Measurements from ENCODE around the gene ADAMTS12. TPM values are rescaled to one million over a fixed set of nuclear protein-coding genes. Genes with fewer than 3 reads are reported as not detected.

ADAMTS12 gene
- polyA plus RNA-seq, 1 donor from 2014 or later, result 0.07 TPM

GRCh38 chr5:33794550-33795181, 97.1 kb downstream of the ADAMTS12 start:
- H3K27ac ChIP-seq (ENCODE audit: low read length), result no peak overlapping the region
- H3K4me3 ChIP-seq (ENCODE audit: low read length), result no peak overlapping the region
- H2AFZ ChIP-seq (ENCODE audit: low read depth, low read length), result no peak overlapping the region
- H3K9me2 ChIP-seq (ENCODE audit: insufficient read depth, low read length), result no peaks in the 10 kb centered on the region
- no peaks in the 10 kb centered on the region for H4K20me1 ChIP-seq (ENCODE audit: insufficient read depth)
- no peaks in the 10 kb centered on the region for H3K36me3 ChIP-seq (ENCODE audit: insufficient read depth, low read length)
- no peak overlapping the region for H3K4me2 ChIP-seq (ENCODE audit: low read length)
- no peak overlapping the region for H3K9ac ChIP-seq (ENCODE audit: low read length)
- no peaks in the 10 kb centered on the region for H3K27me3 ChIP-seq (ENCODE audit: insufficient read depth, low read depth, low read length)
- no peaks in the 10 kb centered on the region for H3F3A ChIP-seq (ENCODE audit: insufficient read depth, low read length, poor library complexity, severe bottlenecking)
- no peaks in the 10 kb centered on the region for H3K9me3 ChIP-seq (ENCODE audit: low read length)
- TF ChIP-seq EZH2 (IDR thresholded peaks at IDR 0.05; ENCODE audit: borderline replicate concordance, insufficient read depth, low read length, poor library complexity, severe bottlenecking) (no peak), RAD21 (conservative IDR thresholded peaks at IDR 0.05) (no peak), EP300 (conservative IDR thresholded peaks at IDR 0.05; ENCODE audit: poor library complexity, severe bottlenecking) (no peak), POLR2AphosphoS5 (IDR thresholded peaks at IDR 0.05) (no peak), REST (IDR thresholded peaks at IDR 0.05; ENCODE audit: borderline replicate concordance) (no peak), TAF1 (IDR thresholded peaks at IDR 0.05; ENCODE audit: low read depth) (no peak), CTCF (IDR thresholded peaks at IDR 0.05; ENCODE audit: poor library complexity, severe bottlenecking) (no peak), SMC3 (conservative IDR thresholded peaks at IDR 0.05; ENCODE audit: poor library complexity) (no peak), MXI1 (conservative IDR thresholded peaks at IDR 0.05; ENCODE audit: poor library complexity, severe bottlenecking) (no peak)
- no peaks in the 10 kb centered on the region for H3K79me2 ChIP-seq (replicated peaks; ENCODE audit: insufficient read depth, low read length)

- TF ChIP-seq TAF1 (IDR thresholded peaks at IDR 0.05; ENCODE audit: low read depth), result no peak
- TF ChIP-seq REST (IDR thresholded peaks at IDR 0.05; ENCODE audit: borderline replicate concordance), result no peak
- TF ChIP-seq MXI1 (conservative IDR thresholded peaks at IDR 0.05; ENCODE audit: poor library complexity, severe bottlenecking), result no peak
- no peak for TF ChIP-seq RAD21 (conservative IDR thresholded peaks at IDR 0.05)
- TF ChIP-seq SMC3 (conservative IDR thresholded peaks at IDR 0.05; ENCODE audit: poor library complexity), result no peak
- TF ChIP-seq EP300 (conservative IDR thresholded peaks at IDR 0.05; ENCODE audit: poor library complexity, severe bottlenecking), result no peak
- no peak for TF ChIP-seq EZH2 (IDR thresholded peaks at IDR 0.05; ENCODE audit: borderline replicate concordance, insufficient read depth, low read length, poor library complexity, severe bottlenecking)
- no peak for TF ChIP-seq POLR2AphosphoS5 (IDR thresholded peaks at IDR 0.05)
- TF ChIP-seq CTCF (IDR thresholded peaks at IDR 0.05; ENCODE audit: poor library complexity, severe bottlenecking), result no peak
- H3K27ac ChIP-seq (ENCODE audit: low read length), result no peak overlapping the region
- no peaks in the 10 kb centered on the region for H3K9me3 ChIP-seq (ENCODE audit: low read length)
- H3K27me3 ChIP-seq (ENCODE audit: insufficient read depth, low read depth, low read length), result no peaks in the 10 kb centered on the region
- H3F3A ChIP-seq (ENCODE audit: insufficient read depth, low read length, poor library complexity, severe bottlenecking), result no peaks in the 10 kb centered on the region
- H4K20me1 ChIP-seq (ENCODE audit: insufficient read depth), result no peaks in the 10 kb centered on the region
- no peak overlapping the region for H3K4me3 ChIP-seq (ENCODE audit: low read length)
- no peak overlapping the region for H3K9ac ChIP-seq (ENCODE audit: low read length)
- H3K9me2 ChIP-seq (ENCODE audit: insufficient read depth, low read length), result no peaks in the 10 kb centered on the region
- no peaks in the 10 kb centered on the region for H3K79me2 ChIP-seq (replicated peaks; ENCODE audit: insufficient read depth, low read length)
- H2AFZ ChIP-seq (ENCODE audit: low read depth, low read length), result no peak overlapping the region
- no peaks in the 10 kb centered on the region for H3K36me3 ChIP-seq (ENCODE audit: insufficient read depth, low read length)
- no peak overlapping the region for H3K4me2 ChIP-seq (ENCODE audit: low read length)
Observed at GRCh38 chr5:33793836-33794549, 97.8 kb downstream of the ADAMTS12 start.

All from neural cell (in vitro differentiated cells).